HL-60/S4 treated with phorbol 12-myristate 13-acetate at 8.2 ng/mL for 4 days and 3 days (cell line): ENCODE results near the gene CKB.
"Not testable (repeated sequence)": the region's sequence is repeated elsewhere in the genome, so short reads cannot be mapped to it uniquely, and the experiment has no call there.

ENCODE experiments used
- in situ Hi-C: fragments of 300-500 bp; cut with MboI; formaldehyde crosslinking; loops from 2 replicates; pipeline ENCODE4 v1.15.0; 2022; ENCODE audit warnings: low sequenced_read_pairs

The CKB gene

DNA sequence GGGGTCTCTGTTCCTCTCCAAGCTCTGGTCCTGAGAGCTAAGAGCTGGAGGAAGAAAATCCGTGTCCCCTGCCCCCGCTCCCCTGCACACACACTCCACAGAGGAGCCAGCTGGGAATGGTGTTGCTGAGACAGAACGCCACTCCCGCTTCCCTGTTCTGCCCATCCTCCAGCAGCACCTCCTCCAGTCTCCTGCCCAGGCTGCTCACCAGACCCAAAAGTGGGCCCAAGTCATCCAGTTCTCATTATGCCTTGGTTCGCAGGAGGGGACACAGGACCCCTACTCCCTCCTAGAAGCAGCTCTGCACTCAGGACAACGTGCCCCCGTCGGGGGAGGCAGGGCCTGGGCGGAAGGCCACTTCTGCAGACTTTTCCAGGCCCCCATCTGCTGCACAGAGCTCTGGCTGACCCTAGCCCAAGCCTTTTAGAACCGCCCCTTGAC, 5.5 kb upstream of the CKB start:
- in situ Hi-C loops, result no loop called here

- in situ Hi-C loops, result no loop called here
Measured at GRCh38 chr14:103527408-103528145, 4.9 kb upstream of the CKB start.

- in situ Hi-C loops, result no loop called here
Measured at GRCh38 chr14:103526914-103527248, 4.3 kb upstream of the CKB start.

DNA sequence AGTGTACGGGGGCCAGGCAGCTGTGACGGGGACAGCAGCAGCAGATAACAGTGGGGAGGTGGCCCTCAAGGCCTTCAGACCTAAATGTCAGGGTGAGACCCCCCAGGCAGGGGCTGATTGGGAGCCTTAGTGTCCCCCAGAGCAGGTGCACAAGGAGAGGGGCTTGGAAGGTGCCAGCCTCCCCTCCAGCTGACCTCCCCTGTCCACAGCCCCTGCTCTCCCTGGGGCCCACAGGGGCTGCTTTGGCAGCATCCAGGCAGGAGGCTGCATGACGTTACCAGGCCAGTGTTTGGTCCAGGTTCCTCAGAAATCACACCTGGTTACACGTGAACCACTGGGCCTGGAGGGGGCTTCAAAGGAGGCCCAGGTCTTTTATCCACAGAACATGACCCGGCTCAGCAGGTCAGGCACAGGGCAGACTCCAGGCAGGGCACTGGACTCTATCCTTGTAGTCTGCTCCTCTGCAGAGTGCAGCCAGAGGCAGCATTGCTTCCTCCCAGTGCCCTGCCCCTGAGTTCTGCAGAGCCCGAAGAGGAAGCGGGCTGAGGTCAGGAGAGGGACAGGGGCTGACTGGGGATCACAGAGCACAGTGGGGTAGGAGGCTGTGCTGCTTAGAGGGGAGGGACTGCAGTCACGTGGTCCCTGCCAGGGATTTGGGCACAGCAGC, 3.8 kb upstream of the CKB start:
- in situ Hi-C loops, result no loop called here

- in situ Hi-C loops, result not testable (repeated sequence)
Measured at GRCh38 chr14:103525430-103526246, 3.0 kb upstream of the CKB start.

- in situ Hi-C loops, result no loop called here
Measured at GRCh38 chr14:103524002-103524935, 1.6 kb upstream of the CKB start.

DNA sequence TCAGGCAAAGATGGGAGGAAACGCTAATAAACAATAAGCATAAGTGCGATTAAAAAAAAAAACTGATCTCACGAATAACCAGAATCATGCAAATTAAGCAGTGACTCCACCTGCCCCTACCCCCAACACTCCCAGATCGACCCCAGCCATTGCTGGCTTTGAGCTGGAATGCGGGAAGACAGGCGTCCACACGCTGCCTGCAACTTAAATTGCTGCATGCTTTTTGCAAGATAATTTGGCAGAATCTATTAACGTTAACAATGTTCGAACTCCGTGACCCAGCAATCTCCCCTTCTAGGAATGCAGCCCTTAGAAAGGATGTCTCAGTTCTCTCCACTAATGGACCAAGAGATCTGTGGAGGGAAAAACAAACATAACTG, 935 bp upstream of the CKB start:
- in situ Hi-C loops, result no loop called here

- in situ Hi-C loops, result no loop called here
Measured at GRCh38 chr14:103521951-103522563, 573 bp downstream of the CKB start.

DNA sequence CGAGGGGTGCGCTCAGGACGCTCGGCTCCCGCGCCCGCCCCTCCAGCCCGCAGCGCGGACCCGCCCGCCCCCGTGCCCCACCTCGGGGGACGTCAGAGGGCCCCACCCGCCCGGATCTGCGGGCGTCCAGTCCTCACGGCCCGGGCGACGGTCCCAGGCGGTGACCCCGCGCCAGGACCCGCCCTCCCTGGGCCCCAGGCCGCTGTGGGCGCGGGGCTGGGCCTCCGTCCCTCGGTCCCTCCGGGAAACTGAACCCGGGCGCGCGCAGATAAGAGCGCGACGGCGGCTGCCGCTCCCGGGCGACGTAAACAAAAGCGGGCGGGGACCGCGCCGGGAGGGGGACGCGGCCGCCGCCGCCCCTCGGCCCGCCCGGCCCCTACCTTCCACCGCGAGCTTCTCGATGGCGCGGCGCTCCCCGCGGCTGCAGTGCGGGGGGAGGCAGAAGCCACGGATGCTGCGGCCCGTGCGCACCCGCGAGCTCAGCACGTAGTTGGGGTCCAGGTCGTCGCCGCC, 1.1 kb downstream of the CKB start:
- in situ Hi-C loops, result no loop called here

GRCh38 chr14:103520657-103521437, 1.8 kb downstream of the CKB start:
- in situ Hi-C loops, result no loop called here

DNA sequence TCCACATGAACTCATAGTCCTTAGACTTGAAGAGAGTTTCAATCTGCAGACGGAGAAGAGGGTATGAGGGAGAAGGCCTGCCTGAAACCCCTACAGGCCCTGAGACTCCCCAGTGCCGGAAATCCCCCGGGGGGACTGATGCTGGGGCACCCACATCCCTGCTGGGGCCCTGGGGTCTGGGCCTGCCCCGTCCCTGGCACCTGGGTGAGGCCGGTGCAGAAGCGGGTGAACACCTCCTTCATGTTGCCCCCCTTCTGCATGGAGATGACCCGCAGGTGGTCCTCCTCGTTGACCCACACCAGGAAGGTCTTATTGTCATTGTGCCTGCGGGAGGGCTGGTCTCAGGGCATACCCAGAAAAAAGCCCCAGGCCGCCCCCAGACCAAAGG, 2.4 kb downstream of the CKB start:
- in situ Hi-C loops, result no loop called here

GRCh38 chr14:103519837-103520212, 2.8 kb downstream of the CKB start:
- in situ Hi-C loops, result no loop called here

- in situ Hi-C loops, result no loop called here
Measured at GRCh38 chr14:103519043-103519836, 3.4 kb downstream of the CKB start.

- in situ Hi-C loops, result no loop called here
Measured at GRCh38 chr14:103518422-103519042, 4.1 kb downstream of the CKB start.

GRCh38 chr14:103517721-103518421, 4.8 kb downstream of the CKB start:
- in situ Hi-C loops, result no loop called here

DNA sequence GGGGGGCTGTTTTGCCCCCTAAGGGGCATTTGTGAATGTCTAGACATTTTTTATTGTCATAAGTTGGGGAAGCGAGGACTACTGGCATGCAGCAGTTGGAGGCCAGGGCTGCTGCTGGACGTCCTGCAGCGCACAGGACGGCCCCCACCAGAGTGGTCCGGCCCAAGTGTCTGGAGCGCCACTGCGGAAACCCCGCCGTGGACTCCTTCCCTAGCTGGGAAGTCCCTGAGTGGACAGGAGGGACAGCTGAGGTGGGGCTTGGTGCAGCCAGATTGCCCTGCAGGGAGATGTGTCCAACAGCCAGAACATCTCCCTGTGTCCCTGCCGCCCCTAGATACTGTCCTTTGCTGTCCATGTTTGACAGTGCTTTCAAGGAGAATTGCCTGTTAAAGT, 5.5 kb downstream of the CKB start:
- in situ Hi-C loops, result no loop called here

DNA sequence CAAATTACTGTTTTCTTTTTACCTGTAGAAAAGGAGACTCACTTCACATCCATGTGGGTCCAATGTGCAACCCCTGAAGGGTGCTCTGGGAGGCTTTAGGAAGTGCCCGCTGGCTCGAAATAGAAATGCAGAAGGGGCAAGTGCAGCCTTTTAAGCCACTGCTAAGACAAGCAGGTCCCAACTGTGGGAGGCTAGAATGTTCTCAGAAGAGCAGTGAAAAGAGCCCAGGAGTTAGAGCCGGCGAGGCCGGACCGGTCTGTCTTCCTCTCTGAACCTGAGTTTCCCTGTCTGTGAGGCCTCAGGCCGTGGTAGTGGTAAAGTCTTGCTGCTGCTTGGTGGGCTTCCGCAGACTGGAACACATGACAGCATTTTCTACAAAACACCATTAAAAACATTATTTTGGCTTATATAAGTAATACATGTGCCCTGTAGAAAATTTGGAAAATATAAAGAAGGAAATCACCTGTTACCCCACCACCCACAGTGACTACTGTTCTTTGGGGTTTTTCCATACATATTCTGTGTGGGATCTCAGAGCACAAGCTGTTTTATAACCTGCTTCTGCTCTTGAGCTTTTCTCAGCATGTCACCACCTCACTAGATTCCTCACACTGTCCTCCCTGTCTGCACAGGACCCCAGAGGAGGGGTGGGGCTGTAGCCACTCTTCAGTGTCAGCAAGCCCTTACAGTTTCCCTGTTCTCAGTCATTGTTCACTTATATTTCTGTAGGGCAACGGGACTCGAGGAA, 6.0 kb downstream of the CKB start:
- in situ Hi-C loops, result no loop called here
